Measurements from ENCODE around the gene ROR1.

ROR1 gene

DNA sequence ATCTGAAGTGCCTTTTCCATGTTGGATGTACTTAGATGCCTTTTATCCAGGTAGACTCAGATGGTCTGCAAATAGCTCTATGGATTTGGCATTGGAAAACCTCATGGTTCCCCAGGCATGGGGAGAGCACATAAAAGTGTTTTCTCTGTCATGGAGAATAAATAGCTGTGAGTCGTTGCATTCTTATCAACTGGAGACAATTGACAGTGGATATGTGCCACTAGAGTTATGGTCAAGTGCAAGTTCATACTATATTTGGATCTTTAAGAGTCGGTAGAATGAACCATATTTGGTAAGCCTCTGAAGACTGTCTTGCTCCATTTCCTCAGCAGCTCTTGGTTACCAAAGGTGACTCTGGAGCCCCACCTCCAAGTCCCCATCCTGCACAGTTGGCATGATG is 83.7 kb downstream of the ROR1 start:
- DNase-seq = no peak

DNA sequence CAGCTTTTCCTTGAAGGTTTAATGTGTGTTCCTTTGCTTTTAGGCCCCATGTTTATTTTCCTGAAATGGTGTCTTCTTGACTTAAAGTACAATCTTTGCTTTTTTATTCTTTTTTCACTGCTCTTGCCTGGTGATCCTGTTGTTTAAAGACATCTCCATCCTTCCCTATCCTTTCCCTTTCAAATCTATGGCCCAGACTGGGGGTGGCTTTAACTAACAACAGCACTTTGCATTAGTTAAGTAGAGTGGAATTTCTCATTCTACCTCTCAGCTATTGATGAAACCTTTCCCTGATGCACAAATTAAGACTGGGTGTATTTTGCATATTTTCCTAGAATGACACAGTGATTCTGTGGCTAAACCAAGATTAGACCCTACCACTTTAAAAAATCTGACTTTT is 84.3 kb downstream of the ROR1 start:
- Histone ChIP-seq H3K9me3 (no peaks in the 10 kb centered on the region), H3K4me3 (ENCODE audit: low read depth, low read length) (no peak overlapping the region), H3K36me3 (no peaks in the 10 kb centered on the region), H3K4me1 (no peaks in the 10 kb centered on the region; the same call in 1 of the 2 replicates), H3K27me3 (no peaks in the 10 kb centered on the region)
- no peak for TF ChIP-seq CTCF (IDR thresholded peaks at IDR 0.05; ENCODE audit: low read depth, low read length)
- no peak for DNase-seq

More for the DNA sequence above, 83.7 kb downstream of the ROR1 start:
- Histone ChIP-seq H3K4me3 (ENCODE audit: low read depth, low read length) (no peak overlapping the region), H3K27me3 (no peaks in the 10 kb centered on the region), H3K4me1 (no peaks in the 10 kb centered on the region; the same call in 1 of the 2 replicates), H3K9me3 (no peaks in the 10 kb centered on the region), H3K36me3 (no peaks in the 10 kb centered on the region)
- TF ChIP-seq CTCF (IDR thresholded peaks at IDR 0.05; ENCODE audit: low read depth, low read length) = no peak

DNA sequence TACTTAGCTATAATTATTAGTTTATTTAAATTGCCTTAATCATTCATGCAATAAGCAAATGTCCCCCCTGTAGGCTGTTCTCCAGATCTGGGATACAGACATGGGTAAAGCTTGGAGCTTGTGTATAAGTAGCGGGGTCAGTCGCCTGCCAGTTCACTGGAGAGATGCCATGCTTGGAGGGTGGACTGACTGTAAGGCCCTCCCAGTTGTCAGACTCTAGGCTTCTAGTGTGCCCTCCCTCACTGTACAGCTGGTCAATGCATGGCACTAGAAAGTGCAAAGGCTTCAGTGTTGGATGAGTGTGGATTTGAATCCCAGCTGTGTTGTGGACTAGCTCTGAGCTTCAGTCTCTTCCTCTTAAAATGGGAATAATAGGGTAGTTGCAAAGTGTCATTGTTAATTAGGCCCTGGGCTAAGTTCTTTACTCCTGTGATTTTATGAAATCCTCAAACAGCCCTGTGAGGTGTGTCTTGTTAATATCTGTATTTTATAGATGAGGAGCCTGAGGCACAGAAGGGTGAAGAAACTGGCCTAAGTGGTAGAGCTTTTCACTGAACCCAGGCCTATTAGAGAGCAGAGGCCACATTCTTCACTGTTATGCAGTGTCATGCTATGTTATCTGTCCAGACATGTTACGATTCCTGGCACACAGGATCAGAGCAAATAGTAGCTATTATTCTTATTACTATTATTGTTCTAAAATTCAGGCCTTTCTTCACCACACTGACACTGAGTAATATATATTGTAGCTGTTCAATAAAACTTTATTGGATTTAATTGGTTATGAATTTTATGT is 85.9 kb downstream of the ROR1 start:
- no peak for TF ChIP-seq CTCF (IDR thresholded peaks at IDR 0.05; ENCODE audit: low read depth, low read length)
- no peaks in the 10 kb centered on the region; the same call in 1 of the 2 replicates for H3K4me1 ChIP-seq
- no peak for DNase-seq

GRCh38 chr1:63861052-63861691 is 87.4 kb downstream of the ROR1 start:
- DNase-seq = no peak
- Histone ChIP-seq H3K9me3 (no peaks in the 10 kb centered on the region), H3K4me1 (no peaks in the 10 kb centered on the region; the same call in 1 of the 2 replicates), H3K27me3 (no peaks in the 10 kb centered on the region), H3K4me3 (ENCODE audit: low read depth, low read length) (no peak overlapping the region), H3K36me3 (no peaks in the 10 kb centered on the region)
- TF ChIP-seq CTCF (IDR thresholded peaks at IDR 0.05; ENCODE audit: low read depth, low read length) = no peak

More for the DNA sequence above, 85.9 kb downstream of the ROR1 start:
- no peaks in the 10 kb centered on the region for H3K27me3 ChIP-seq
- H3K4me3 ChIP-seq (ENCODE audit: low read depth, low read length) = no peak overlapping the region
- no peaks in the 10 kb centered on the region for H3K36me3 ChIP-seq
- H3K9me3 ChIP-seq = no peaks in the 10 kb centered on the region

DNA sequence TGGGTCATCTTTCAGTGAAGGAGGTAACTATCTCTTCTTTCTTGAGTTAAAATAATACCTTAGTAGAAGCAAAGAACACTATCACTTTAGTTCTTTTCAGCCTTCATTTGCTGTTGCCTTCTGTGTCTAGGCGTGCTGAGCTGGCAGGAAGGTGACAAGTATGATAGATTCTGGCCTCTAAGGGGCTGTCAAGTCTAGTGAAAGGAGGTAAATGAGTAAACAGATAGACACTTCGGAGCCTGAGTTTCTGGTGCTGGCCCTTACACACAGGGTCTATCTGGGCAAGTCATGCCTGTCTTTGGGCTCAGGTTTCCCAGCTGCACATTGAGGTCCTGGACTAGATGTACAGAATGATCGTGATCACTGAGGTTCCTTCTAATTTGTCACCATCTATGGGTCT is 89.3 kb downstream of the ROR1 start:
- Histone ChIP-seq H3K9me3 (no peaks in the 10 kb centered on the region), H3K4me1 (no peaks in the 10 kb centered on the region; the same call in 1 of the 2 replicates), H3K4me3 (ENCODE audit: low read depth, low read length) (no peak overlapping the region), H3K36me3 (no peaks in the 10 kb centered on the region), H3K27me3 (no peaks in the 10 kb centered on the region)
- TF ChIP-seq CTCF (IDR thresholded peaks at IDR 0.05; ENCODE audit: low read depth, low read length) = no peak
- no peak for DNase-seq

DNA sequence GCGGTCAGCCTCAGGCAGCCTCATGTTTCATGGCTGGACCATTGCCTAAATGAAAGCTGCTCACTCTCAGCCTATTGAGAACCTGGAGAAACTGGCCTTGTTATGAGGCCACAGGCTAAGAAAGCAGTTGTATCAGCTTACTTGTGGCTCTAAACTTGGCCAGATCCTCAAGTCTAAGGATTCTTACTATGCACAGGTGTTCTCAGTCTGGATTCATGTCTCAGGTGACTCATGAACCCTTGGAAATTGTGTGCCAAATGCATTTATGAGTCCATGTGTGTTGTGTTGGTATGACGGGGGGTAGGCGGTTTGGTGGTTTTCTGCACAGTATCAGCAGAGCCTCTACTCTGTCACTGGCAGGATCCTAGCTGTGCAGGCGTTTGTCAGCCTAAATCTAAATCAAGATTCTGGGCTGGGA is 90.4 kb downstream of the ROR1 start:
- no peak overlapping the region for H3K4me3 ChIP-seq (ENCODE audit: low read depth, low read length)
- DNase-seq = no peak
- no peaks in the 10 kb centered on the region; the same call in 1 of the 2 replicates for H3K4me1 ChIP-seq

More for the DNA sequence above, 90.4 kb downstream of the ROR1 start:
- H3K27me3 ChIP-seq = no peaks in the 10 kb centered on the region
- no peaks in the 10 kb centered on the region for H3K36me3 ChIP-seq
- no peaks in the 10 kb centered on the region for H3K9me3 ChIP-seq
- no peak for TF ChIP-seq CTCF (IDR thresholded peaks at IDR 0.05; ENCODE audit: low read depth, low read length)
